Endometrial microvascular endothelial cells (primary cell): ENCODE data around the gene HABP2. TPM values are rescaled to one million over a fixed set of nuclear protein-coding genes. Genes with fewer than 3 reads are reported as not detected.

Source experiments
- in situ Hi-C: cut with HindIII; loops from 2 replicates; pipeline ENCODE4 v1.10.0; 2017; ENCODE audit warnings: low sequenced_read_pairs, low pct_unique_long_range_greater_than_20kb; ENCODE audit errors: inconsistent ontology term
- total RNA-seq: library from RNA; depleted of rRNA; stranded (reverse); fragments of >200 nt; gene quantifications from one replicate; pipeline ENCODE4 v1.2.3, GENCODE V29; 2015; ENCODE audit errors: inconsistent ontology term

Gene HABP2
- total RNA-seq, 1 donor from 2014 or later: not detected

DNA sequence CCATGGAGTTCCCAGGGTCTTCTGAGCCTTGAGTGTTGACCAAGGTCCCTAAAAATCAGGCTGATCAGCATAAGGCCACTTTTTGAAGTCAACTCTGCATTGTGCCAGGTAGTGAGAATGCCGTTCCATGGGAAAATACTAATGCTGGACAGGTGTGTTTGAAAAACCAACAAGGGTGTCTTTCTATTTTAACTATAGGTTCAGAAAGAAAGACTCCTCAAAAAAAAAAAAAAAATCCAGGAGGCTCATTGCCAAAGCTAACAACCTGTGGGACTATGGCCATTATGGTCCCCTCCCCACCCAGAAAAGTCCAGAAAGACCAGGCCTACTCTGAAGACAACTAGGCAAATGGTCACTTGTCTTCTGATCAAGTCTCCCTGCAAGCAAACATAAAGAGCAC is 66.5 kb downstream of the HABP2 start:
- in situ Hi-C loops: no loop called here

- in situ Hi-C loops: no loop called here
These were observed 67.7 kb downstream of the HABP2 start for GRCh38 chr10:113620511-113620910.

DNA sequence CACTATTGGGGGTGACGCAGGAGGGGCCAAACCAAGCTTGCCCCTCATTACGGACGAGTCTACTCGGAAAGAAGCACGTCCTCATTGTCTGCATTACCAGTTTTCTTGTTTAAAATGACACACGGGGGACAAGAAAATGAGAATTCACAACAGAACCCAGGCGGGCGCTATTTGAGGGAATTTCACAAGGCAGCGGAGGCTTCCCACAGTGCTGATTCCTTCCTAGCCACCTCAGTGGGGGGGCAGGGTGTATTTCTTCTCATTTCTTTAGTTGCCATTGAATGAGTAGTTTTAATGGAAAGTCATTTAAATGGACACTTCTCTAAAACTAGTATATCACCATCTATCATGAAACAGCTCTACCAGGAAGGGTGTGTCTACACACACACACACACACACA is 68.1 kb downstream of the HABP2 start:
- in situ Hi-C loops: no loop called here

DNA sequence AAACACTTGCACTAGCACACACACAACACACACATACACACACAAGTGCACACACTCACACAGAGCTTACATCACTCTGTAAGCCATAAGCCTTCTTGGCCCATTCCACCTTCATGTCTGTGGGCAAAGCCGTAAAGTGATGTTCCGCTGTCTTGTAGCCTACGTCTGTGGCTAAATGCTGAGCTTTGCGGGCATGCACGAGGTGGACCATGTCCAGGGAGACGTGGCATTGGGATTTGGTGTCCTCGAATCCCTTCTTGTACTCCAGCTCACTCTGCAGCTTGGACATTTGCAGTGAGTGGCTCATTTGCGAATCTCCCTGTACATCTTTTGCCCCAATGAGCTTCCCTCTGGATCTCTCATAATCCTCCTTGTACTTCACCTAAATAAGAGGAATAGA is 68.9 kb downstream of the HABP2 start:
- in situ Hi-C loops: no loop called here

GRCh38 chr10:113622831-113623230 is 70.0 kb downstream of the HABP2 start:
- in situ Hi-C loops: no loop called here

GRCh38 chr10:113625461-113626186 is 72.8 kb downstream of the HABP2 start:
- in situ Hi-C loops: no loop called here

- in situ Hi-C loops: no loop called here
These were observed 74.0 kb downstream of the HABP2 start for GRCh38 chr10:113626809-113627355.

GRCh38 chr10:113627836-113628235 is 75.0 kb downstream of the HABP2 start:
- in situ Hi-C loops: no loop called here

DNA sequence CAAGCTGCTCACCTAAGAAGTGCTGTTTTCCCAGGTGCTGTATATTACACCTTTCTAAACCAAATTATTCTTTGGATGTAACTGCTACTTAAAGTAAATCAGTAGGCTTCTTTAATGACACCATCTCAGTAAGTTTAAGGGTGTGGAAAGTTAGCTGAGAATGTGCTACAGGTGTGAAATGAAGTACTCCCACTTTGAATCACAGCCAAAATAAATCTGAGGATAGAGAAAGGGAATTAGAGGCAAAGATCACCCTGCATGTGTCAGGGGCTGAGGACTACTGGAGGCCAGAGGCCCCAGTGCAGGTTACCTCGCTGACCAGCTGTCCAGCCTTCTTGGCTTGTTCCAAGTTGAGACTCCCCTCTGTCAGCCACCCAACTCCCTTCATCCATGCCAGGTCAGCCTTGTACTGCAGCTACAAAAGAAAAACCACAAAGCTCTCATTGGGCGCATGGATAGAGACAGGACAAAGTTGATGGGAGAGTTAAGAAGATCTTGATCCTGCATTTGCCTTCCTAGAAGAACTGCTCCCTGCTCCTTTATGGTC is 75.8 kb downstream of the HABP2 start:
- in situ Hi-C loops: no loop called here

- in situ Hi-C loops: no loop called here
These were observed 78.2 kb downstream of the HABP2 start for GRCh38 chr10:113630929-113631533.

DNA sequence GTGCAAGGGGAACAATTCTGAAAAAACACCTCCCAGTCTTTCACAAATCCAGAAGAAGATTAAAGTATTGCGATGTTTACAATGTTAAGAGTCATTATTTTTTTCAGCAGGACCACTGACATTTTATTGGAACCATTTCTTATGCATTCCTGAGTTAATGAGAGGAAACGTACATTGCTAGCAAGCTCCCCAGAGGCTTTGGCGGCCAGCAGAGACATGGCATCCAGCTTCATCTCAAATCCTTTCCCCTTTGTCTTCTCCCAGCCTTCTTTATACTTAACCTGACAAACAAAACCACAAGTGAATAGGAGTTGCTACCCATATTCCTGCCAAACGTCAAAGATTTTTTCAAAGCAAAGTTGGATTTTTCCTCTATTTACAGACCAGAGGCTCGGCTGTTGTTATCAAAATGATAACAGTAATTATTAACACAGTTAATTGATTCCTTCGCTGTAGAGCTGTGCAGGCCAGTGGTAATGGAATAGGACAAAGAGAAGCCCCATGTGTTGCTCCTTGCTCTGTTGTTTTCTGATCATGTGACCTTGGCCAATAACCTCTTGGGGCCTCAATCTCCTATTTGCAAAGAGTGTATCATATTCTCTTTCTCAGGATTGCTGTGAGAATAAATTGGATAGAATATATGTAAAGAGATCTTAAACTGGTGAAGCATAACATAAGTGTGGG is 79.0 kb downstream of the HABP2 start:
- in situ Hi-C loops: no loop called here

Other genes with a start within 250 kb of the HABP2 start
- gene NRAP, start 111.0 kb downstream of the HABP2 start, total RNA-seq: not detected
- 71.7 TPM for gene CASP7, start 126.9 kb downstream of the HABP2 start, total RNA-seq
- not detected for gene PLEKHS1, start 198.6 kb downstream of the HABP2 start, total RNA-seq